RWPE1 (cell line): ENCODE measurements around the gene SIGLEC11.

ENCODE experiments used
- CTCF ChIA-PET: fragments of 350-600 bp; sonication (Branson Sonifier 250); formaldehyde crosslinking; extraction: SDS; loops from one replicate; lab custom pipeline; 2021; lab: Yijun Ruan, JAX
- POLR2A ChIA-PET: fragments of 400-600 bp; formaldehyde crosslinking; extraction: SDS; loops from one replicate; lab custom pipeline; 2020; ENCODE audit warnings: antibody characterized with exemption; ENCODE audit not compliant: low non-redundant PET; lab: Yijun Ruan, JAX
- DNase-seq: peaks from one replicate; pipeline ENCODE4 v3.0.0; 2012; ENCODE audit warnings: low spot score
- H3K27ac ChIP-seq: fragments of 450-650 bp; 2 replicates; pipeline ENCODE4 v1.5.1; 2017
- TF ChIP-seq, protein P1 (sequence below): fragments of 450-650 bp; conservative IDR thresholded peaks from 2 replicates; pipeline ENCODE4 v1.5.1; 2017; ENCODE audit warnings: low read depth, mild to moderate bottlenecking

Gene SIGLEC11

DNA sequence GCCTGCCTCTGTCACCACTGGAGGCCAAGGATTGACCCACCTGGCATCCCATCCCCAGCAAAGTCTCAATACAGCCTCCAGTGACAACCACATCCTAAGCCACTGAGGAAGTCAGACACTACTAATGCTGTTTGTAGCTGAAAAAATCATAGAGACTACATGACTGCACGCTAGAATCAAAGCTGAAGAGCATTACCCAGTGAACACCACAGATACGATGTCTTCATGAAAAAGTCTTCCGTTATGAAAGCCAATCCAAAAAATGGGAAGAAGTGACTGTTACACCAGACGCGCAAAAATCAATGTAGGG is 20.5 kb downstream of the SIGLEC11 start:
- ChIA-PET CTCF (no interaction called here), POLR2A (no interaction called here)
- DNase-seq = no peak
- TF ChIP-seq, protein P1, sequence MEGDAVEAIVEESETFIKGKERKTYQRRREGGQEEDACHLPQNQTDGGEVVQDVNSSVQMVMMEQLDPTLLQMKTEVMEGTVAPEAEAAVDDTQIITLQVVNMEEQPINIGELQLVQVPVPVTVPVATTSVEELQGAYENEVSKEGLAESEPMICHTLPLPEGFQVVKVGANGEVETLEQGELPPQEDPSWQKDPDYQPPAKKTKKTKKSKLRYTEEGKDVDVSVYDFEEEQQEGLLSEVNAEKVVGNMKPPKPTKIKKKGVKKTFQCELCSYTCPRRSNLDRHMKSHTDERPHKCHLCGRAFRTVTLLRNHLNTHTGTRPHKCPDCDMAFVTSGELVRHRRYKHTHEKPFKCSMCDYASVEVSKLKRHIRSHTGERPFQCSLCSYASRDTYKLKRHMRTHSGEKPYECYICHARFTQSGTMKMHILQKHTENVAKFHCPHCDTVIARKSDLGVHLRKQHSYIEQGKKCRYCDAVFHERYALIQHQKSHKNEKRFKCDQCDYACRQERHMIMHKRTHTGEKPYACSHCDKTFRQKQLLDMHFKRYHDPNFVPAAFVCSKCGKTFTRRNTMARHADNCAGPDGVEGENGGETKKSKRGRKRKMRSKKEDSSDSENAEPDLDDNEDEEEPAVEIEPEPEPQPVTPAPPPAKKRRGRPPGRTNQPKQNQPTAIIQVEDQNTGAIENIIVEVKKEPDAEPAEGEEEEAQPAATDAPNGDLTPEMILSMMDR = no peak
- H3K27ac ChIP-seq = no peak overlapping the region

DNA sequence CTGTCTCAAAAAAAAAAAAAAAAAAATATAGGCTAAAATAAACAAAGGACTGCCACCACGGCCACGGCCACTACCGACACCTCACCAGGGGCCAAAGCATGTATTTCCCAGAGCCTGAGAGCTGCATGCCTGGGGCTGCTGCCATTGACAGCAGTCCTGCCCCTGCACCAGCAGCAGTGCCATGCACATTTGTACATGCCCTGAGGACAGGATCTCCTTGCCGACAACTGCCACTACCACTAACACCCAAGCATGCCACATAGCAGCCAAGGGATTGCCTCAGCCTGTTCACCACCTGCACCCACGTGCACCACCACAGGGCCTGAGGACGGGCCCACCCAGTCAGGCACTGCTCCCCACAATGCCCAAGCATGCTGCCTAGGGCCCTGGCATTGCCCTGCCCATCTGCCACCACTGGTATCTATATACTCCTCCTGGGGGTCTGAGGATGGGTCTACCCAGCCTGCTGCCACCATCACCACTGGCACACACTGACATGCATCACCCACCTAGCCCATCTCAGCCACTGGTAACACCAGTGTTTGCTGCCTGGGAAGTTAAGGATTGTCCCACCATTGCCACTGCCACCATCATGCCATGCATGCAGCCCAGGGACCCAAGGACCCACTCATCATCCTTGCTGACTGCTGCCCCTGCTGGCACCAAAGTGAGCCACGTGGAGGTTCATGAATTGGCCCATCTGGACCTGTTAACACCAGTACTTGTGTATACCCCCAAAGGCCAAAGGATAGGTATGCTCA is 21.1 kb downstream of the SIGLEC11 start:
- no peak for DNase-seq
- H3K27ac ChIP-seq = no peak overlapping the region
- CTCF ChIA-PET = interaction anchor here (0.5 to 0.7 kb wide), 3 partner anchors 29 to 314 kb away, joined by 3 read pairs; no protein-coding TSS in a partner anchor
- TF ChIP-seq, protein P1 = no peak
- POLR2A ChIA-PET = no interaction called here

DNA sequence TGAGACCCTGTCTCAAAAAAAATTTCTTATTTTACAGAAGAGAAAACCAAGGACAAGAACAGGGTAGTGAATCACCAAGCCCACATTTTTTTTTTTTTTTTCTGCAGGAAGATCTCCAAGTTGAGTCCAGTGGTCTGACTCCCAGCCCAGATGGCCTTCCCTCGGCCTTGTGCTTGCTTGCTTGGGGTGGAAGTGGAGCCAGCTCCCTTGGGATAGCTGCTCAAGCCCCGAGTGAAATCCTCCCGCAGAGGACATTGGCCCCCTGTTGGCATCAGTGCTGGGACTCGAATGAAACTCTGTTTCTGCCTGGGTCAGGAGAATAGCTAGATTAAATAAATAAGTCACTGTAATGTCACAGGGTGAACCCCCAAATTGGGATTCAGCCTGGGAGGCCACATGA is 22.3 kb downstream of the SIGLEC11 start:
- CTCF ChIA-PET = no interaction called here
- no peak overlapping the region for H3K27ac ChIP-seq
- POLR2A ChIA-PET = no interaction called here
- no peak for DNase-seq
- TF ChIP-seq, protein P1 = no peak

DNA sequence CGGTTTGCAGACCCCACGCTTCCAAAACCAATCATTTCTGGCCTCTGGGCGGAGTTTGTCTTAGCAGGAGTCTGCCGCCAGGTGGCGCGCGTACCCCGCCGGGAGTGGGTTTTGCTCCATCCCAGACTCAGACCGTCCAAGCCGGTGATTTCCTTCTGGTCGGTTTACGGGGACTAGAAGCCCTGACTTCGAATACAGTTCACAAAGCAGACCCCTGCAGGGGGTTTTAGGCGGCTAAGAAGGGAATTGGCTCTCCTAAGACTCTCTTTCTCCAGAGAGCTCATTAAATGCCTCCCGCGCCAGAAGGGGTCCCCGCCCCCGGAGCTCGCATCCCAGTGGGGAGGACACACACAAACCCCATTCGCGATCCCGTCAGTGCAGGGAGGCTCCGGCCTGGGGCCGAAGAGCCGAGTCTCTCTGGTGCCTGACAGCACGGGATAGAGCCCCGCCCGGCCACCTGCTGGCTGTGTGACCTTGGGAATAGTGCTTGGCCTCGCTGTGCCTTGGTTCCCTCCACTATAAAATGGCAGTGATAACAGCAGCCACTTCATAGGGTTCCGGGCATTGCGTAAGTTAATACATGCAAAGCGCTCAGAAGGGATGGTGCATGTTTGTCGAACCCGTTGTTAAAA is 23.1 kb downstream of the SIGLEC11 start:
- H3K27ac ChIP-seq = no peak overlapping the region
- TF ChIP-seq, protein P1 = peak; percentile 94
- peak; percentile 68 for DNase-seq
- ChIA-PET CTCF (interaction anchor here (0.6 to 1.8 kb wide), 8 partner anchors 9 to 439 kb away, joined by 3 to 14 read pairs (median 4); no protein-coding TSS in a partner anchor), POLR2A (no interaction called here)

DNA sequence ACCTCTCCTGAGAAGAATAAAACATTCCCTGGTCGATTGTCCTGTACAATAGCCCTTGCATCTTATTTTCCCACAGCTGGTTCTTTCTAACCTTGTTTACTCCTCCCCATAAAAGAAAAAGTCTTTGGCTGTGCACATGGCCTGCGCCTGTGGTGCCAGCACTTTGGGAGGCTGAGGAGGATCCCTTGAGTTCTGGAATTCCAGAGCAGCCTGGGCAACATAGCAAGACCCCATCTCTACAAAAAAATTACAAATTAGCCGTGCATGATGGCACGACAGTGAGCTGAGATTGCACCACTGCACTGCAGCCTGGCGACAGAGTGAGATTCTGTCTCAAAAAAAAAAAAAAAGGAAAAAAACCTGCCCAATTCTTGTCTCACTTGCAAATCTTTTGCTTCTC is 24.4 kb downstream of the SIGLEC11 start:
- CTCF ChIA-PET = interaction anchor here (1.8 kb wide), 1 partner anchor 13 kb away, joined by 10 read pairs; no protein-coding TSS in a partner anchor
- POLR2A ChIA-PET = no interaction called here
- DNase-seq = no peak
- H3K27ac ChIP-seq = no peak overlapping the region
- TF ChIP-seq, protein P1 = no peak

DNA sequence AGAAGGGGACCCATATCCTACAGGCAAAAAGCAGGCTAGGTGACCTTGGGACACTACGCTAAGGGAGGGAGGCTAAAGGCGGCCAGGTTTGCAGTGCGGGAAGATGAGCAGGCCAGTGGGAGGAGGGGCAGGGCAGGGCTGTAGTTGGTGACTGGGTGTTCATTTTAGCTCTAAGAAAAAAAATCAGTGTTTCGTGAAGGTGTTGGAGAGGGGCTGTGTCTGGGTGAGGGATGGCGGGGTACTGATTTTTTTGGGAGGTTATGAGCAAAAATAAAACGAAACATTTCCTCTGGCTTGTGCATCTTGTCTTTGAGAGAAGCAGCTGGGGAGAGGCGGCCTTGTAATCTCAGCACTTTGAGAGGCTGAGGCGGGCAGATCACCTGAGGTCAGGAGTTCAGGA is 27.3 kb downstream of the SIGLEC11 start:
- ChIA-PET POLR2A (no interaction called here), CTCF (no interaction called here)
- H3K27ac ChIP-seq = no peak overlapping the region

More for the DNA sequence above, 27.3 kb downstream of the SIGLEC11 start:
- TF ChIP-seq, protein P1 = no peak
- no peak for DNase-seq
